HG03196 (cell line): ENCODE measurements around the gene ADAMTS17.
"Not testable (repeated sequence)": the region's sequence is repeated elsewhere in the genome, so short reads cannot be mapped to it uniquely, and the experiment has no call there.

Experiments
- ATAC-seq: cut with Tn5 transposase; IDR thresholded peaks from one replicate; pipeline ENCODE4 v1.9.1; 2021; ENCODE audit not compliant: unreplicated experiment

Gene ADAMTS17

DNA sequence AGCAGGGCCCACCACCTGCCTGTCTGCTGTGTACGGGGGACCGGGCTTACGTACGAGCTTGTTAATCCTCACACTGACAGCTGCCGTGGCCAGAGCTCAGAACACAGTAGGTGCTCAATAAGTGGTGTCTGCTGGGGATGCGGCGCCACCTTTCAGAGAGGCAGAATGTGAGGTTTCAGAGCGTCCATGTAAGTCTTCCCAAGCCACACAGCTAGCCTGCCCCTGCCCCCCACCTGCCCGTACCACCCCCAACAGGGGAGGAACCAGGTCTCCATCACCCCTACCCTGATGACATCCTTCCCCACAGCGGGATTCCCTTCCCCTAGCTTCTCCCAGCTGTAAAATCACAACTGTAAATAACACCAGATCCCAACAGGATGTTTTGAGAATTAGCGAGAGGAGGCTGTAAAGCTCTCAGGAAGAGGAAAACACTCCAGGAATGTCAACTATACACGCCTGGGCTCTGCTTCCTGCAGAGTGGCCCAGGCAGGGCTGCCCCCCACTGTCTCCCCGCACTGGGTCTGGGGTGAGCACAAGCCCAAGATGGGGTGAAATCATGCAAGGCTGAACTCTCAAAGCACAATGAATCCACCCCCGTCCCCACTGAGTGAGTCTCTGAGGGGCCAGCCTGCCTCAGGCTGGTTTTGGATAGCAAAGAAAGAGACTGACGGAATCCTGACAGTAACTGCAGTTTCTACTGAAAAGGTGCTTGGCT, 358.4 kb downstream of the ADAMTS17 start:
- no peak for ATAC-seq

DNA sequence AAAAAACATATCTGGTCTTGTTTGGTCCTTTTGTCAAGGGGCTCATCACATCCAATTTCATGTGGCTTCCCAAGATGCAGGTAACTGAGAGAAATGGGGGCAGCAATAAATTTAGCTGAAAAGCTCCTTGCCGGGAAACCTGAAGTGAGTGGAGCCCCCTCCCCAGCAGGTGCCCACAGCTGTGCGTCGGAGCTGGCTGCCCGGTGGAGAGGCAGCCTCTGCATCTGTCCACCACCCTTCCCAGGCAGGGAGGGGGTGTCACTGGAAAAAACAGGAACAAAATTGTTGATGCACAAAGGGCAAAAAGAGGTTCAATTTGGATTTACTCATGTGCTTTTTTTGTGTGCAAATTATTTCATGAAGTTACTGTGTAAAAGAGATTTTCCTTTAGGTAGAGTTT, 359.1 kb downstream of the ADAMTS17 start:
- no peak for ATAC-seq

DNA sequence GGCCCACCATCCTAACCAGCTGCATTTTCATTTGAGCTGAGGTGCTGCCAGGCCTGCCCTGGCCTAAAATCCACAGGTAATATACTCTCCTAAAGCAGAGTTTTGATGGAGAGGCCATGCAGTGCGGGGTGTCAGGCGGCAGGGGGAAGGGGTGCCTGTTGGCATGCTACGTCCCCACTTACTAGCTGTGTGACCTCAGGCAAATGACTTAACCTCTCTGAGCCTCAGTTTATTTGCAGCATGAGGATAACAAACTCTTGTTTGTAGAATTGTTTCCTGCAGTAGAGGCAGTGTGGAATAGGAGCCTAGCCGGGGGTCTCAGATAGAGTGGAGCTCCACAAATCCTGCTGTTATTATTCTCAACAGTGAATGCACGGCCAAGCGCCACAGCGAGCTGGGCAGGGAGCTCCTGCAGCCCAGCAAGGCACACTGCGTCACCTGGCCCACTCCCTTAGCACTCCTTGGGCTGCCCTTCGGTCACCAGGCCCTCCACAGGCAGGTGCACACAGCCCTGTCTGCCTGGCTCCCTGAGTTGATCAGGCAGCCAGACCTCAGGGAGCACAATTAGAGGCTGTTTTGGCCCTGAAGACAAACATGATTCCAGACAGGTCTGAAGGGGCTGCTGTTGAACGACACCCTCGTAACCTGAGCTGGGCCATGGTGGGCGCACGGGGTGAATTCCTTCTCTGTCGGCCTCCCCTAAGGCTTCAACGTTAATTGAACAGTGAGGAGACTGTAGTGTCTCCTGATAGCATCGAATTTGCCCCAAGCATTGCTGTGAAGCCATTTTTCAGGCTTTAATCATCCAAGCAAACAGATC, 359.7 kb downstream of the ADAMTS17 start:
- ATAC-seq: no peak

DNA sequence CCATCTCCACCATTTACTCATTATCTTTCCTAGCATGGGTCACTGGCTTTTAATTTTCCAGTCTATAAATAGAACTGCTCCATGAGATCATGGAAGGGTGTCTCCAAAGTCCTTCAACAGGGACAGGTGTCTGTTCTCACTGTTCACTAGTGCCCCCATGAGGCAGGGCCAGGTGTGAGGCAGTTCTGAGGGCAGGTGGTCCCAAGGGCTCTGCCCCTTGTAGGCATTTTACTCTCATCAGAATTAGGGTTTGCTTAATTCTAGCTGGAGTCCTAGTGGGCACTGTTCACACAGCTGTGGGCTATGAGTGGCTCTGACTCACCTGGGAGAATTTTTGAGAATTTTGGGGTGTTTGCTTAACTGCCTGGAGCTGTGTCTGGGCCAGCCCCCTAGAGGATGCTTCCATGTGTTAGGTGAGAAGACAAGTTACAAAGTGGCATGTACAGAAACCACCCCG, 360.6 kb downstream of the ADAMTS17 start:
- ATAC-seq: no peak

DNA sequence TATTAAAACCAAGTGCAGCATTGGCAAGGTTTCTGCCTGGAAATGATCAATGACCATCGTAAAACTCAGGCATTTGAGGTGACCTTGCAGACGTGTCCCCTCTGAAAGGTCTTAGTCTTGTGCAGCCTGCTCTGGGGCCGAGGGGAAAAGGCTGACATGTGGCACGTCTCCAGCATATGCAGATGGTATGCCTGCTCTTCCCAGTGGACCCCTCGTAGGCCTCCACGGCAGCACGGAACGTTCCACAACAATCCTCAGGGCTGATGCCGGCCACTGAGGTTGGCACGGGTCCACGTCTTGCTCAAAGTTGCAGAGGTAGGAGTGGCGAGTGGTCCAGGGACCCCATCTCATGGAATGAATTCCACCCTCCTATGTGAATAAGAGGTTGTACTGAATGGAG, 361.0 kb downstream of the ADAMTS17 start:
- ATAC-seq: no peak

DNA sequence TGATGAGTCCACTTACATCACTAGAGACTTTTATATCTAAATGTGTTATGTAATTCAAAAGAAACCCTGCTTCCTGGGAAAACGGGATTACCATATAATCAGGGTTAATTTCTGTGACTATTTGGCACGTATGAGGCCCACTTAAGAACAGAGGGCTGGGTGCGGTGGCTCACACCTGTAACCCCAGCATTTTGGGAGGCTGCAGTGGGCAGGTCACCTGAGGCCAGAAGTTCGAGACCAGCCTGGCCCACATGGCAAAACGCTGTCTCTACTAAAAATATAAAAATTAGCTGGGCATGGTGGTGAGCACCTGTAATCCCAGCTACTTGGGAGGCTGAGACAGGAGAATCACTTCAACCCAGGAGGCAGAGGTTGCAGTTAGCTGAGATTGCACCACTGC, 361.9 kb downstream of the ADAMTS17 start:
- not testable (repeated sequence) for ATAC-seq

DNA sequence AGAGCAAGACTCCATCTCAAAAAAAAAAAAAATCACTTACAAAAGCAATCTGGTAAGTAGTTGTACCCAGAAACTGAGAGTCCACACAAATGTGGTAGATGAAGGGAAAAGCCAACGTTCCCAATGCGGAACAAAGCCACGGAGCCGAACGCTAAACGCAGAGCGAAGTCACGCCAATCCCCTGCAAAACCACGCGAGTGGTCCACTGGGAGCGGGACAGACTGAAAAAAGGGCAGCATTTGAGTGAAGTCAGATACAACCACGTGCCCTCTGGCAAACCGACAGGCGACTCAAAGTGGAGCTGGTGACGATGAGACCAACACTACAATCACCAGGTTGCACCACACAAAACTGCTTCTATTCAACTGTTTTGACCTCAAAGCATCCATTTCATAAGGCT, 362.4 kb downstream of the ADAMTS17 start:
- no peak for ATAC-seq

DNA sequence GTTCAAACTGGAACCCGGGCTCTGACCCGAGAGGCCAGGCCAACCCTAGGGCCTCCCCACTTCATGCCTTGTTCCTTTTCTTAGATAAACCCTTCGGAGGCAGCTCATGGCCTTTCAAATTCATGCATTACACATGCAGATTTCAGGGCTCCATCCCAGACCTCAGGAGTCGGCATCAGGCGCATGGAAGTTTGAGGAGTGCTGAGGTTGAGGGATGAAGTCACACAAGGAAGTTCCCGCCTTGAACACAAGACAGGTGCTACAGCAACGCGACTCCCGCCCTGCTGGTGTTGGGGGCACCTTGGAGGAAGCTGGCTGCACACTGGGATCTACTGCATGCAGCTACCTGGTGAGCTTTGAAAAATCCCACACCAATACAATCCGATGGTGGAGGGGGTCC, 363.3 kb downstream of the ADAMTS17 start:
- no peak for ATAC-seq

DNA sequence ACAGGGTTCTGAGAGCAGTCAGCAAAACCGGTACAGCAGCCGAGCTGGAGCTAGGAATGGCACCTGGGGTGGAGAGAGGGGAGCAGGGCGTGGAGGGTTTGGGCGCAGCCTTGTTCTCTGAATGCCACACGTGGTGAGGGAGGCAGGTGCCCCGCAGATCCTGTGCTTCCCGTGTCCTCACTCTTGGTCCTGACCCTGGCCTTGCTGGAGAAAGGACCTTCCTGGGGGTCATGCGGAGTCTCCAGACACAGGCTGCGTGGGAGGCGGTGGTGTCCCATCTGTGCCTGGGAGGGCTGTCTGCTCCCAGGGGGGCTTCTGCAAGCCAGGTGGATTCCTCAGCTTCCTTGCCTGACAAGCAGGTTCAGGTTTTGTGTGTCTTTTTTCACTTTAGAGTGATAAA, 363.8 kb downstream of the ADAMTS17 start:
- no peak for ATAC-seq

DNA sequence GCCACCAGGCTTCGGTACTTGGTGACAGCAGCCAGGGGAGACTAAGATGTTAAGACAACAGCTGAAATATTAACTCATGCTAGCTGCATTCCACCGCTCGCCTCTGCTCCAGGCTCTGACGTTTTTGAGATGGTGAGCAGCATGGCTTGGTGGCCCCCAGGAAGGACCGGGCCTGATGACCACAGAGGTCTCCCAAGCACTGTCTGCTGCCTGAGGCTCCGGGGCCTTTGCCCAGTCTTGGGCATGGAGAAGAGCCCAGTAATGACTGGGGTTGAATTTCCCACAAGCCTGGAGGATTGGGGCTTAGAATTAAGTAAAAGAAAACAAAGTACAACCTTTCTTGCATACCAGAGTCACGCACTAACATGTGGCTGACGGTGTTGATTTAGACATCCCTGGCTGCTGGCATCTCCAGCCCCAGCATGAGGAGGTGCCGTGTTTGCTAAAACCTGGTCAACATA, 364.9 kb downstream of the ADAMTS17 start:
- no peak for ATAC-seq

DNA sequence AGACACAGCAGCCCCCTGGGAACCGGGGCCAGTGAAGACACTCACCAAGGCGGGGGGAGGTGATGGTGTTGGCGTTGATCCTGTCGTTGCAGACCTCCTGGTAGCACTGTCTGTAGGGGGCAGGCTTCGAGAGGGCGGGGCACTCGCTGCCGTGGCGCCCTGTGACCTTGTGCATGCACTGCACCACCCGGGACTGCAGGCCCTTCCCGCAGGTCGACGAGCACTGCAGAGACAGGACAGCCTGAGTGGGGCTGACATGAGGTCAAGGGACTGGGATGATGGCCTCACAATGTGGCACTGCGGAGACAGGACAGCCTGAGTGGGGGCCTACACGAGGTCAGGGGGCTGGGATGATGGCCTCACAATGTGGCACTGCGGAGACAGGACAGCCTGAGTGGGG, 365.8 kb downstream of the ADAMTS17 start:
- no peak for ATAC-seq

DNA sequence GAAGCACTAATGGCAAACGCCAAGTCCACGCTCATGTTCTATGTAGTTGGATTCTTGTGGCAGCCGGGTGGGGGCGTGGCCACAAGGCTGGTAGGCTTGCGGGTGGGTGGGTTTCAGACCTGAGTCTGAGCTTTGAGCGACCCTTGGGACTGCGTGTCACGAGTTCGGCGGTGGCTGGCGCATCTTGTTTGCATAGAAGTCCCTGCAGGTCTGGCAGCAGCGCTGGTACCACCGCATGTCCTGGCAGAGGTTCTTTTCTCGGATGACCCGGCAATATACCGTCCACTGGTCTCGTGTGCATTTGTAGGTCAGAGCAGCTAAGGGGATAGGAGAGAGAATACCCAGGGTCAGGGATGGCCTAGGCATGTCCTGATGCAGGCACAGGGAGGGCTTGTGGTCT, 367.5 kb downstream of the ADAMTS17 start:
- ATAC-seq: no peak

DNA sequence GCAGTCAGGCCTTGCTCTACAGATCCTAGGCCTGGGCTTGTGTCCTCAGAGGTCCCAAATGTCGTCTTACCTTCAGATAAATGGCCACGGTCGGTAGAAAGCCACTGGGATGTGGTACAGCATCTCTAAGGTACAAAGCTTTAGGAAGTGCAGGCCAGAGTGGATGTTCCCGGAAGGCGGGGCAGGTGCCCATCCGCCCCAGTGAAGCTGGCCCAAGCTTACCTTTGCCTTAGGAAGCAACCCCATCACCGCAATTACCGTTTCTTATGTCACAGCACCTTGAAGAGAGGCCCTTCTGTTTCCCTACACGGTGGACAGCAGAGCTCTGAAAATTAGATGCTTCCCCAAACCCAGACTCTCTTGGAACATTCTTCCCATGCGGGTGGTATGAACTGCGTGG, 368.4 kb downstream of the ADAMTS17 start:
- no peak for ATAC-seq

DNA sequence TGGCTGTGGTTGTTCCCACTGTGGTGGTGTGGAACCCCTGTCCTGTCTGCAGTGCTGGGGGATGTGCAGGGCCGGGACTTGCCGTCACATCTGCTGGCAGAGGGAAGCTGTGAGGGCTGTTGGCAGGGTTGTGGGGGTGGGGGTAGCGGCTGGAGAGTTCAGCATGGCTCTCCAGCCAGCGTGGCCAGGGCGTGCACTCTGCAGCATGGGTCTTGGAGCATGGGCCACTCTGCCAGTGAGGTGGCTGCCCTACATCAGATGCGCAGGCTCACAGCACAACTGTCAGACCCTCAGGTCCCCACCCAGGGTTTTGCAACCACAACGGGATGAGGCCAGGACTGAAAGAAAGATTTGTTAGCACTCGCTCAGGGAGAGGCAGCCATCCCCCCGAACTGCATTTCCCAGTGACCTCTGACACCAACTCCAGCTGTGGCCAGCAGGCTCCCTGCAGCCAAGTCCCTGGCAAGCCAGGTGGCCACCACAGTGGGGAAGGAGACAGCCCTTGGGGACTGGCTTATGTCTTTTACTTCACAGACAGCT, 370.8 kb downstream of the ADAMTS17 start:
- ATAC-seq: no peak

DNA sequence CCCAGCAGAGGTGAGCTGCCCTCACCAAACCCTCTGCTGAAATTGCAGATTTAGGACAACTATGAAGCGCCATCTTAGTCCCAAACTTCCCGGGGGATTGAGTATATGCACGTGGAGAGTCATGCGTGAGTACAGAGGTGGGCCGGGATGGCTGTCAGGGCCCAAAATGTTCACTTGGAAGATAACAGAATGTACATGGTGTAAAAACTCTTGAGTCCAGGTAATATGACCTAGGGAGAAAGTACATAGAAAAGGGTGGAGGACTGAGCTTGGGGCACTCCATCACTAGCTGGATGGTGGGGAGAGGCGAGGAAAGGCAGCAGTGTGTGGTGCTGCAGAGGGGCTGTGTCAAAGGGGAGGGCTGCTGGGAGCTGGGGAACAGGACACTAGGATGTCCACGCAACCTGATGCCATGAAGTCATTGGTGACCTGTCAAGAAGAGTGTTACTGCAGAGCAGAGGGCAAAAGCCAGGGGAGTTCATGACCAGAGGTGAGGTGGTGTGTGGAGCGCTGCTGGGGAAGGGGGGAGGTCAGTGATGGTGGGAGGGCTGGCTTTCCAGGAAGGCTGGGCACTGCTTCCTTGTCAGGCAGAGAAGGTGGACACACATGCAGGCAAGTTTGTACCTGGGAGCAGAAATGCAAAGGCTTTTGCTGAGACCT, 372.4 kb downstream of the ADAMTS17 start:
- ATAC-seq: no peak

DNA sequence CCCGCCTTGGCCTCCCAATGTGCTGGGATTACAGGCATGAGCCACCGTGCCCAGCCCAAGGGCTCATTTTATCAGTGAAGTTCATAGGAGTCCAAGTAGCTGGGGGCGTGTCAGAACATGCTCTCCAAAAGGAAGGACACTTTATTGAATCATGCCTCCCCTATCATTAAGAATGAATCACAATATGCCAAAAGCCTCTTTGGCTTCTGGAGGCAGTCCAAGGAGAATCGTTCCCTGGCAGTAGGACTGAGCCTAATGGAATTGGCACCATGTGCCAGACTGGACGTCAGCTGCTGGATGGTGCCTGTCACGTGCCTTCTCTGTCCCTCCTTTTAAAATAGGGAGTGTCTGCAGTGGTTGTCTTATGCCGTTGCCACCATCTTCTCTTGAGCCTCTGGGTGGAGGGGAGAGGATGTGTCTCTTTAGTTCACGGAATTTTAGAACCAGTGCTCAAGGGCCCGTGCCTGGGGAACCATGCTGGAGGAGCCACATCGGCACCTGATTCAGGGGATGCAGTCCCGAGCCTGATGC, 373.9 kb downstream of the ADAMTS17 start:
- ATAC-seq: no peak

DNA sequence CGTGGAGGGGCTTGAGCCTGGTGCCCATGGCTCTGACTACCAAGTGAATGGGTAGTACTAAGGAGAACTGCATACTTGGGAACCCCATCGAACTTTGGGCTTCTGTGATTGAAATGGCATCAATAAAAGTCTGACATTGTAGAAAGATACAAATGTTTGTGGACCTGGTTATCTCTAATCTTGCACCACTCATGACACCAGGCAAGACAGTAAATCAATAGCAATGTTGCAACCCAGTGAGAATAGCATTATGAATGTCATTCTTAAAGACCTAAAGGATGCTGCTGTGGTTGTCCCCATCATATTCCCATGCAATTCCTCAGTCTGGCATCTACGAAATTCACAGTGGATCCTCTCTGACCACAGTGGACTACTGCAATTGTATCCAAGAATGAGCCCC, 375.0 kb downstream of the ADAMTS17 start:
- no peak for ATAC-seq

DNA sequence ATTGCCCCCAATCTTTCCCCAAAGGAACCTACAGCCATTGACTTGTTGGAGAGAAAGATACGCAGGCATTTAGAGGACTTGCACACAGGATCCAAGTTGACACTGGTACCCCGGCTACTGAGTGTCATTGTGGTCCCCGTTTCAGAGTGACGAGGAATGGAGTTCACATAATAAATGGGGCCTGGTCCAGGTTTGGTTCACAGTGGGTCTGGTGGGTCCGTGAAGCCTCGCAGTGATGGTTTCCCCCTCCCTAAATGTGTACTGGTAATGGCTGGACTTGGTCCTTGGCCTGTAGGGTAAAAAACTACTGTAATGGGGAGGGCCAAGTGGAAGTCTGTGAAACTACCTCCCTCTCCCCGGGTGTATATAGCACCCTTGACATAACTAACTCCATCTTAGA, 376.4 kb downstream of the ADAMTS17 start:
- ATAC-seq: no peak

DNA sequence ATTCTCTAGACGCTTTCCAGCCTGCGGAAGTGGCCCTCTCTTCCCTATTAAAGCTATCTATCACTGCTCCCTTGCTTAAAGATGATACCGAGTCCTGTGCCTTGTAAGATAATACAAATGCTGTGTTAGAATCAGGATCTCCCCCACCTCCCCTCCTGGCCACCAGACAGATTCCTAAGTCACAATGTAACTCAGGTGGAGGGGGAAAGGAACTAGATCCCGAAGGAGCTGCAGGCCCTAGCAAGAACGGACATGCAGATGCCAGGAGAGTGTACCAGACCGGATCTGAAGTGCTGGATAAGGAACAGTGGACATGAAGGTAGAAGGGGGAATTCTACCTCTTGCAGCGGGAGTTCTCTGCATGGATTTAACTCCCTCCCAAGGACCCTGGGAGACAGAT, 377.8 kb downstream of the ADAMTS17 start:
- no peak for ATAC-seq

DNA sequence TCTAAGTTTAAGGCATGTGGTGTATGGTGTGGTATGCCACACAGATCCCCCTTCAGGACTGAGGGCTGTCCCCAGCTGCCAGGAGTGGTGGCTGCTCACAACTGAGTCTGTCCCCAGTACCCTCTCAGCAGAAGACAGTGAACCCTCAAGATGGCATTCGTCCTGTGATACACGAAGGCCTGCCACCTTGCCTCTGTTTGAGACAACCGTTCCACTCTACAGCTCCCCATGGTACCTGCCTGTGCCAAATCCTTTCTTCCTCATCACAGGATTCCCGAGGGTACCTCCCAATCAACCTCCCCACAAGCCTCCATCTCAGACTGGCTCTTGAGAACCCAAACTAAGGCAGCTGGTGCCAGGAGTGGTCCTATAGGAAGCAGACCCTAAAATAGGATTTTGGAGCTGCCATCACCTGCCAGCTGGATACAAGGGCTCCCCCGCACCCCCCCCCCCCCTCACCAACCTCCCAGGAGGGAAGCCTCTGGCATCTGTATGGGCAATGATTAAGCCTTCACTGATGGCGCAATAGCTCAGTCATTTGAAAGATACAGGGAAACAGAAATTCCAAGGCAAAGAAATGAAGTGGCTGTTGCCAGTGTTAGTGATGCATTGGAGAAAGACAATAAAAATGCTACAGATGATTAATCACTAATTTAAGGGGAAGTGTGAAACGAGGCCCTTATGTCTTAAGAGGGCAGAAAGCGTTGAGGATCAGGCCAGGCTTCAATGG, 378.5 kb downstream of the ADAMTS17 start:
- no peak for ATAC-seq
